Measurements from ENCODE around the gene GALNT9. TPM values are rescaled to one million over a fixed set of nuclear protein-coding genes. Genes with fewer than 3 reads are reported as not detected.

GALNT9 gene
- total and polyA plus RNA-seq, 2 donors (not counting 1 experiment from before 2014, with no cell fraction given): 0.10 to 2.8 TPM

GRCh38 chr12:132319991-132320570 is 9.3 kb downstream of the GALNT9 start:
- Histone ChIP-seq H3K4me2 (ENCODE audit: extremely low read depth, insufficient read depth, low read length) (no peak overlapping the region), H3K4me3 (replicated peaks in 1 of 4; ENCODE audit: control extremely low read depth in 1 of 4, insufficient read depth in 1 of 4, low read depth in 3 of 4, low read length in 4 of 4) (no peak overlapping the region), H3K9ac (ENCODE audit: insufficient read depth, low read length) (no peak overlapping the region), H3K36me3 (ENCODE audit: control insufficient read depth, insufficient read depth, low read length) (no peaks in the 10 kb centered on the region), H3K27ac (ENCODE audit: insufficient read depth, low read length) (no peak overlapping the region), H3K4me1 (ENCODE audit: control insufficient read depth, extremely low read depth, insufficient read depth, low read length) (no peaks in the 10 kb centered on the region), H3K9me3 (ENCODE audit: control insufficient read depth, insufficient read depth, low read depth, low read length) (no peaks in the 10 kb centered on the region), H3K79me2 (ENCODE audit: control insufficient read depth, insufficient read depth, low read length) (no peaks in the 10 kb centered on the region), H4K20me1 (ENCODE audit: control insufficient read depth, extremely low read depth, insufficient read depth, low read length) (no peaks in the 10 kb centered on the region), H2AFZ (ENCODE audit: low read length) (no peak overlapping the region), H3K27me3 (ENCODE audit: control insufficient read depth, insufficient read depth, low read length) (no peaks in the 10 kb centered on the region)
- TF ChIP-seq EZH2 (IDR thresholded peaks at IDR 0.05; ENCODE audit: low read length, missing control alignments): no peak
- TF ChIP-seq, protein P1, sequence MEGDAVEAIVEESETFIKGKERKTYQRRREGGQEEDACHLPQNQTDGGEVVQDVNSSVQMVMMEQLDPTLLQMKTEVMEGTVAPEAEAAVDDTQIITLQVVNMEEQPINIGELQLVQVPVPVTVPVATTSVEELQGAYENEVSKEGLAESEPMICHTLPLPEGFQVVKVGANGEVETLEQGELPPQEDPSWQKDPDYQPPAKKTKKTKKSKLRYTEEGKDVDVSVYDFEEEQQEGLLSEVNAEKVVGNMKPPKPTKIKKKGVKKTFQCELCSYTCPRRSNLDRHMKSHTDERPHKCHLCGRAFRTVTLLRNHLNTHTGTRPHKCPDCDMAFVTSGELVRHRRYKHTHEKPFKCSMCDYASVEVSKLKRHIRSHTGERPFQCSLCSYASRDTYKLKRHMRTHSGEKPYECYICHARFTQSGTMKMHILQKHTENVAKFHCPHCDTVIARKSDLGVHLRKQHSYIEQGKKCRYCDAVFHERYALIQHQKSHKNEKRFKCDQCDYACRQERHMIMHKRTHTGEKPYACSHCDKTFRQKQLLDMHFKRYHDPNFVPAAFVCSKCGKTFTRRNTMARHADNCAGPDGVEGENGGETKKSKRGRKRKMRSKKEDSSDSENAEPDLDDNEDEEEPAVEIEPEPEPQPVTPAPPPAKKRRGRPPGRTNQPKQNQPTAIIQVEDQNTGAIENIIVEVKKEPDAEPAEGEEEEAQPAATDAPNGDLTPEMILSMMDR (conservative IDR thresholded peaks at IDR 0.05 in 1 of 2, IDR thresholded peaks at IDR 0.05 in 1 of 2; ENCODE audit: low read depth in 1 of 2, low read length in 2 of 2): no peak
- DNase-seq (ENCODE audit: low read depth in 2 of 2): no peak

GRCh38 chr12:132319359-132319950 is 9.9 kb downstream of the GALNT9 start:
- no peak for DNase-seq (ENCODE audit: low read depth in 2 of 2)
- Histone ChIP-seq H3K27me3 (ENCODE audit: control insufficient read depth, insufficient read depth, low read length) (no peaks in the 10 kb centered on the region), H3K36me3 (ENCODE audit: control insufficient read depth, insufficient read depth, low read length) (no peaks in the 10 kb centered on the region), H3K4me3 (replicated peaks in 1 of 4; ENCODE audit: control extremely low read depth in 1 of 4, insufficient read depth in 1 of 4, low read depth in 3 of 4, low read length in 4 of 4) (no peak overlapping the region), H2AFZ (ENCODE audit: low read length) (no peak overlapping the region), H3K9me3 (ENCODE audit: control insufficient read depth, insufficient read depth, low read depth, low read length) (no peaks in the 10 kb centered on the region), H3K27ac (ENCODE audit: insufficient read depth, low read length) (no peak overlapping the region), H3K4me2 (ENCODE audit: extremely low read depth, insufficient read depth, low read length) (no peak overlapping the region), H4K20me1 (ENCODE audit: control insufficient read depth, extremely low read depth, insufficient read depth, low read length) (no peaks in the 10 kb centered on the region), H3K9ac (ENCODE audit: insufficient read depth, low read length) (no peak overlapping the region), H3K4me1 (ENCODE audit: control insufficient read depth, extremely low read depth, insufficient read depth, low read length) (no peaks in the 10 kb centered on the region), H3K79me2 (ENCODE audit: control insufficient read depth, insufficient read depth, low read length) (no peaks in the 10 kb centered on the region)
- TF ChIP-seq EZH2 (IDR thresholded peaks at IDR 0.05; ENCODE audit: low read length, missing control alignments): no peak
- TF ChIP-seq, protein P1 (conservative IDR thresholded peaks at IDR 0.05 in 1 of 2, IDR thresholded peaks at IDR 0.05 in 1 of 2; ENCODE audit: low read depth in 1 of 2, low read length in 2 of 2): no peak

GRCh38 chr12:132318618-132319033 is 10.8 kb downstream of the GALNT9 start:
- DNase-seq (ENCODE audit: low read depth in 2 of 2): no peak
- no peak for TF ChIP-seq EZH2 (IDR thresholded peaks at IDR 0.05; ENCODE audit: low read length, missing control alignments)
- no peak overlapping the region for H3K9ac ChIP-seq (ENCODE audit: insufficient read depth, low read length)

More at GRCh38 chr12:132318618-132319033, 10.8 kb downstream of the GALNT9 start:
- H3K4me3 ChIP-seq (replicated peaks in 1 of 4; ENCODE audit: control extremely low read depth in 1 of 4, insufficient read depth in 1 of 4, low read depth in 3 of 4, low read length in 4 of 4): no peak overlapping the region
- no peaks in the 10 kb centered on the region for H3K9me3 ChIP-seq (ENCODE audit: control insufficient read depth, insufficient read depth, low read depth, low read length)
- H2AFZ ChIP-seq (ENCODE audit: low read length): no peak overlapping the region
- no peaks in the 10 kb centered on the region for H3K27me3 ChIP-seq (ENCODE audit: control insufficient read depth, insufficient read depth, low read length)
- no peaks in the 10 kb centered on the region for H3K79me2 ChIP-seq (ENCODE audit: control insufficient read depth, insufficient read depth, low read length)
- no peaks in the 10 kb centered on the region for H4K20me1 ChIP-seq (ENCODE audit: control insufficient read depth, extremely low read depth, insufficient read depth, low read length)
- no peak overlapping the region for H3K27ac ChIP-seq (ENCODE audit: insufficient read depth, low read length)
- H3K4me1 ChIP-seq (ENCODE audit: control insufficient read depth, extremely low read depth, insufficient read depth, low read length): no peaks in the 10 kb centered on the region
- H3K4me2 ChIP-seq (ENCODE audit: extremely low read depth, insufficient read depth, low read length): no peak overlapping the region
- H3K36me3 ChIP-seq (ENCODE audit: control insufficient read depth, insufficient read depth, low read length): no peaks in the 10 kb centered on the region
